ENCODE measurements around the gene CDHR2.

Gene CDHR2

DNA sequence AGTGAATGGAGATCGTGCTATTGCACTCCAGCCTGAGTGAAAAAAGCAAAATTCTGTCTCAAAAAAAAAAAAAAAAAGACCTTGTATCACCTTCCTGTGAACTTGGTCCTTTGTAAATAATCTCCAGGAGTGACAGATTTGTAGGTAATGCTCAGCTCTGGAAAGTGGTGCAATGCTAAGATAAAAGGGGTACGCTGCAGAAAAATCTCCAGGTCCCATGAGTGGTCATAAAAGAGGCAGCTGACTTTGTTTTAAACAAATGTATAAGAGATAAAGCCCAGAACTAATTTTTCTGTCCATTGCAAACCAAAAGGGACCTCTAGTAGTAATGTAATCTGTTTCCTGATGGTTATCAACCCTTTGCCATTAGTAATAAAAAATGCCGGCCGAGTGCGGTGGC lies 45.6 kb upstream of the CDHR2 start:
- no peak overlapping the region for H2AFZ ChIP-seq (ENCODE audit: low read length)
- no peak overlapping the region for H3K4me3 ChIP-seq (ENCODE audit: low read depth, low read length, poor library complexity, severe bottlenecking)
- H3K27ac ChIP-seq (ENCODE audit: low read depth, low read length, poor library complexity, severe bottlenecking), result no peak overlapping the region
- H3K27me3 ChIP-seq (ENCODE audit: insufficient read depth, low read length), result no peaks in the 10 kb centered on the region
- H3K4me2 ChIP-seq (ENCODE audit: low read length), result no peak overlapping the region
- no peaks in the 10 kb centered on the region for H4K20me1 ChIP-seq (ENCODE audit: insufficient read depth, low read length)
- H3K9me3 ChIP-seq (ENCODE audit: low read length), result no peaks in the 10 kb centered on the region
- no peak for TF ChIP-seq CTCF (IDR thresholded peaks at IDR 0.05; ENCODE audit: low read length)
- no peak overlapping the region for H3K9ac ChIP-seq (ENCODE audit: low read length)
- no peaks in the 10 kb centered on the region for H3K4me1 ChIP-seq (ENCODE audit: insufficient read depth, low read length, severe bottlenecking)
- no peaks in the 10 kb centered on the region for H3K79me2 ChIP-seq (ENCODE audit: insufficient read depth, low read length)
- H3K9me2 ChIP-seq (ENCODE audit: low read depth, low read length), result no peaks in the 10 kb centered on the region
- 0 out of 2 replicates have a peak, but pooled peaks cover 3% of the 10 kb centered on the region for H3F3A ChIP-seq (ENCODE audit: insufficient read depth, low read length)
- H3K36me3 ChIP-seq (ENCODE audit: insufficient read depth, low read length), result peaks cover 92% of the 10 kb centered on the region

DNA sequence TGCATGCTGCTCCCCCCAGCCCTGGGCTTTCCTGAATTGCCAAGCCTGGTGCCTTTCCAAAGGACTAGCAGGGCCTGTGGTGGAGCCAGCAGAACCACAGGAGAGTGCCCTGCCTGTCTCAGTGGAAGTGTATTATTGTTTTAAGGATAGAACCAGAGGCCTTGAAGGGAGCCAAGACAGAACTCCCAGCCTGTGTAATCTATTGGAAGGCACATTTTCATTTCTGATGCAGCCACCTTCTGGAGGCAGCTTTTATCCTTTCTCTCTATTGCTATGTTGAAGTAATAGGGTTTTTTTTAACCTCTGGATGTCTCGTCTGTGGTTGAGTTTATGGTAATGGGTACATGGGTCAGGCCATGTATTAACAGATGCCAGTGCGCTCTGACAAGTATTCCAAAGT lies 41.2 kb upstream of the CDHR2 start:
- H3K4me3 ChIP-seq (ENCODE audit: low read depth, low read length, poor library complexity, severe bottlenecking), result no peak overlapping the region
- no peaks in the 10 kb centered on the region for H3K9me2 ChIP-seq (ENCODE audit: low read depth, low read length)
- no peak overlapping the region for H3K27ac ChIP-seq (ENCODE audit: low read depth, low read length, poor library complexity, severe bottlenecking)
- TF ChIP-seq EZH2 (IDR thresholded peaks at IDR 0.05; ENCODE audit: borderline replicate concordance, low read length) (no peak), CTCF (IDR thresholded peaks at IDR 0.05; ENCODE audit: low read length) (no peak)
- no peak overlapping the region for H3K4me2 ChIP-seq (ENCODE audit: low read length)
- H4K20me1 ChIP-seq (ENCODE audit: insufficient read depth, low read length), result no peaks in the 10 kb centered on the region
- no peaks in the 10 kb centered on the region for H3K9me3 ChIP-seq (ENCODE audit: low read length)
- no peaks in the 10 kb centered on the region for H3K79me2 ChIP-seq (ENCODE audit: insufficient read depth, low read length)
- H2AFZ ChIP-seq (ENCODE audit: low read length), result no peak overlapping the region
- peaks cover 63% of the 10 kb centered on the region for H3K36me3 ChIP-seq (ENCODE audit: insufficient read depth, low read length)
- H3F3A ChIP-seq (ENCODE audit: insufficient read depth, low read length), result 0 out of 2 replicates have a peak, but pooled peaks cover 3% of the 10 kb centered on the region
- no peaks in the 10 kb centered on the region for H3K4me1 ChIP-seq (ENCODE audit: insufficient read depth, low read length, severe bottlenecking)
- H3K9ac ChIP-seq (ENCODE audit: low read length), result no peak overlapping the region
- no peaks in the 10 kb centered on the region for H3K27me3 ChIP-seq (ENCODE audit: insufficient read depth, low read length)

DNA sequence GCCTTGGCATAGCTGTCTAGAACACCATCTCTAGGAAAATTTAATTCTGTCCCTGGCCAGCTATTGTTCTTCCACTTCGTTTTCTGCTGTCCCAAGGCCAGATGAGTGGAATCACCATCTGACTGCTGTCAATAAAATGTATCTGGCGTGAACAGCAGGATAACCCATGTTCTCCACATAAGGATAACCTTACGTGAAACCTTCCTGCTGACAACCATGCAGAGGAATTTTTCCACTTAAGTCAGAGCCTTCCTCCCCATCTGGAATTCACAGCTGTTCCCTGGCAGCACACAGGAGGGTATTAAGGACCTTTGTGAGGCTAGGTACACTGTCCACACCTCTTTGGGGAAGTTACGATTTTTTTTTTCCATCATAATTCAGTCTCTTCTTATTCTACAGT lies 40.5 kb upstream of the CDHR2 start:
- Histone ChIP-seq H3F3A (ENCODE audit: insufficient read depth, low read length) (0 out of 2 replicates have a peak, but pooled peaks cover 3% of the 10 kb centered on the region), H3K9ac (ENCODE audit: low read length) (no peak overlapping the region), H4K20me1 (ENCODE audit: insufficient read depth, low read length) (no peaks in the 10 kb centered on the region), H3K27ac (ENCODE audit: low read depth, low read length, poor library complexity, severe bottlenecking) (no peak overlapping the region), H3K9me2 (ENCODE audit: low read depth, low read length) (no peaks in the 10 kb centered on the region), H3K36me3 (ENCODE audit: insufficient read depth, low read length) (peaks cover 57% of the 10 kb centered on the region), H3K4me3 (ENCODE audit: low read depth, low read length, poor library complexity, severe bottlenecking) (no peak overlapping the region), H3K4me1 (ENCODE audit: insufficient read depth, low read length, severe bottlenecking) (no peaks in the 10 kb centered on the region), H3K4me2 (ENCODE audit: low read length) (no peak overlapping the region), H2AFZ (ENCODE audit: low read length) (no peak overlapping the region), H3K79me2 (ENCODE audit: insufficient read depth, low read length) (no peaks in the 10 kb centered on the region), H3K9me3 (ENCODE audit: low read length) (no peaks in the 10 kb centered on the region), H3K27me3 (ENCODE audit: insufficient read depth, low read length) (no peaks in the 10 kb centered on the region)
- TF ChIP-seq EZH2 (IDR thresholded peaks at IDR 0.05; ENCODE audit: borderline replicate concordance, low read length) (no peak), CTCF (IDR thresholded peaks at IDR 0.05; ENCODE audit: low read length) (no peak)

Data from OCI-LY1 (cell line).